Stimulated activated CD8-positive, alpha-beta memory T cell treated with anti-CD3 and anti-CD28 coated beads, Interleukin-12 subunit alpha, Interleukin-12 subunit beta, amount 100 ng/mL, for 1 hour (primary cell): ENCODE results near the gene FCGBP.

ENCODE experiments used
- DNase-seq: peaks from one replicate; pipeline ENCODE4 v3.0.0-alpha.2; 2020; ENCODE audit warnings: low read depth

Gene FCGBP

DNA sequence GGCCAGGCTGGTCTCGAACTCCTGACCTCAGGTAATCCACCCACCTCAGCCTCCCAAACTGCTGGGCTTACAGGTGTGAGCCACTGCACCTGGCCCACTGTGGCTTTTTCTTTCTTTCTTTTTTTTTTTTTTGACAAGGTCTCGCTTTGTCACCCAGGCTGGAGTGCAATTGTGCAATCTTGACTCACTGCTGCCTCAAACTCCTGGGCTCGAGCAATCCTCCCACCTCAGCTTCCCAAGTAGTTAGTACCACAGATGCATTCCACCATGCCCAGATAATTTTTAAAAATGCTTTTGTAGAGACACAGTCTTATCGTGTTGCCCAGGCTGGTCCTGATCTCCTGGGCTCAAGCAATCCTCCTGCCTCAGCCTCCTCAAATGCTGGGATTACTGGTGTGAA is 12.1 kb upstream of the FCGBP start:
- no peak for DNase-seq

- DNase-seq: no peak
Observed at GRCh38 chr19:39943586-39943985, 9.2 kb upstream of the FCGBP start.

DNA sequence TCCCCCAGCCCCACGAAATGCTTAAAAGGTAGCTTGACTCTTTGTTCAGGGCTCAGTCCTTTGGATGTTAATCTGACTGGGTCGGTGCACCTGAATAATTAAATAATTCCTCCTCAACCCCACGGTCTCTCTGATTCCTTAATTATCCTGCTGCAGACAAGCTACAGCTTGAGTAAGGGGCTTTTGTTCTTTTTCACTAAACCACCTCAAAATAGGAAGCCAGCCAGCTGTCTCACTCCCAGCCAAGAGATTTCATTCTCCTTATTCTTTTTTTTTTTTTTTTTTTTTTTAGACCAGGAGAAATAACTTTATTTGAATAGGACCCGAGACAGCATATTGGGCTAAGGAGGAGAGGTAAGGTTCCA is 7.9 kb upstream of the FCGBP start:
- DNase-seq: no peak

DNA sequence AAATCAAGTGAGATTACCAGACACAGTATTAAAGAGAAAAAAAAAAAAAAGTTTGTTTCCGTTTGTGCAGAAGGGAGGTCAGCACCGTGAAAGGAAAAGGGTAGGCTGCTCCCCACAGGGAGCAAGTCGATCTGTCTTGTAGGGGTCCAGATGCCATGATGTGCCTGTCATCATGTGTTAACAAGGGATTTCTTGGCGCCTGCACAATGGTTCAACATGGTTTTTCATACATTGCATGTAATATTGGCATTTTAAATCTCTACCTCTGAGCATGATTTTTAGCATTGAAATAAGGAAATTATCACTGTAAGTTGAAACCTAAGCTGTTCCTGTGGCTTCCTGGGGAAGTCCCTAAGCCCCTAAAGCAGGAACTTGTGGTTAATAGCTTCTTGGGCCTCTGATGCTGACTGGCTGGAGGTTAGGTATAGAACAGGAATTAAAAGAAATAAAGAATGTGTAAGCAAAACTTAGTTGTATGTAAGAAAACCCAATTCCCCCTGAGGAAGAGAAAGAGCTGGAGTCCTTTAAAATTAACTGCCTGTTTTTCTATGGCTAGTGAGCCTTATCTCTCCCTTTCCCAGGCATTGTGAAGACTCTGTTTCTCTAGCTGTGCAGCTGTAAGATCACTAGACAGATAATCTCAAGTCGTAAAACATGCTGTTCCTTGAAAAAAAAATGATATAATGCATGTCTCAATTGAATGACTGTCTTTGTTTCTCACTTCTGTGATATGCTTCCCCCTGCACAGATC is 7.4 kb upstream of the FCGBP start:
- DNase-seq: peak; percentile 39

GRCh38 chr19:39941151-39941550 is 6.7 kb upstream of the FCGBP start:
- no peak for DNase-seq

DNA sequence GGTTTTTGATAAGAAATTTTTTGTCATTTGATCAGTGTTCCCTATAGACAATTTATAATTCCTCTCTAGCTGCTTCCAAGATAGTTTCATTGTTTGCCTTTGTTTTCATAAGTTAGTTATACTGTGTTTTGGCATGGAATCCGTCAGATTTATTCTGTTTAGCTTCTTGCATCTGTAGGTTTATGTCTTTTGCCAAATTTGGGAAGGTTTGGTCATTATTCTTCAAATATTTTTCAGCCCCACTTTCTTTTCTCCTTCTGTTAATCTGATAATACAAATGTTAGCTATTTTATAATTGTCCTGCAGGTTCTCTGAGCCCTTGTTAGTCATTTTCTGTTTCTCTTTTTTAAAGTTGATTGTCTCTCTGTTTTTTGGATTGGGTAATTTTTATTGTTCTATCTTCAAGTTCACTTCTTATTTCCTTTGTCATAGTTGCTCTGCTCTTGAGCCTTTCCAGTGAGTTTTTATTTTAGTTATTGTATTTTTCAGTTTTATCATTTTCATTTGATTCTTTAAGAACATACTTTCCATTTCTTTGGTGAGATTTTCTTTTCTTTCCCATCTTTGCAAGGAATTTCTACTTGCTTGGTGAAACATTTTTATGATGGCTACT is 5.9 kb upstream of the FCGBP start:
- DNase-seq: no peak

DNA sequence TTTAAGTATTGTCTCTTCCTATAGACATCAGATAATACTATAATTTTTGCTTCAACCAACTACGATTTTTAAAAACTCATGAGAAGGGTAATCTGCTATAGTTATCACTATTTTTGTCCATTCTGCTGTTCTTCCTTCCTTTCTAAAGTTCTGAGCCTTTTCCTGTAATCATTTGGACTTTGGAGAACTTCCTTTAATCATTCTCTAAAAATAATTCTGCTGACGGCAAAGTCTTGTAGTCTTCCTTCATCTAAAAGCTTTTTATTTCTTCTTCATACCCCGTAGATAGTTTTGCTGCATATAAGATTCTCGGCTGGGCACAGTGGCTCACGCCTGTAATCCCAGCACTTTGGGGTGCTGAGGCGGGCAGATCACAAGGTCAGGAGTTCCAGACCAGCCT is 5.1 kb upstream of the FCGBP start:
- DNase-seq: no peak

- DNase-seq: no peak
Observed at GRCh38 chr19:39937787-39938186, 3.4 kb upstream of the FCGBP start.

- DNase-seq: peak; percentile 15
Observed at GRCh38 chr19:39937094-39937720, 2.8 kb upstream of the FCGBP start.

GRCh38 chr19:39936622-39937021 is 2.2 kb upstream of the FCGBP start:
- no peak for DNase-seq

DNA sequence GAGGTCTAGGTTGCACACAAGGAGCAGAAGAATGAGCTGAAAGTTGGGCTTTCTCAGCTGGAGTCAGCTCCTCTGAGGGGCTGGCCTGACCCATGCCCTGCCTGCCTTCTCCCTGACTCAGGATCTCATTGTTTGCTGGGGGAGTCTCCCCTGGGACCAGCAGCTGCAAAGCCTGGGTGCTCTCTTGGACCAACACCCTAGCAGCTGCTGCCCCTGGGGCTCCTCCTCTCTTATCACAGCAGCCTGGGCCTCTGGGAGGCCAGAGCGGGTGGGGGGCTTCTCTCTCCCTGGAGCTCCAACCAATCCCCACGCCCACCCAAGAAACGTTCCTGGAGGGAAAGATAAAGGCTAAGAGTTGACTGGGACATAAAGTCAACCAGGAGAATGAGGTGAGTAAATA is 1.6 kb upstream of the FCGBP start:
- DNase-seq: no peak

GRCh38 chr19:39935364-39935661 is 879 bp upstream of the FCGBP start:
- DNase-seq: no peak

GRCh38 chr19:39929750-39930149 is 4.7 kb downstream of the FCGBP start:
- no peak for DNase-seq

GRCh38 chr19:39928357-39928725 is 6.1 kb downstream of the FCGBP start:
- DNase-seq: no peak

- DNase-seq: no peak
Observed at GRCh38 chr19:39927524-39928356, 6.7 kb downstream of the FCGBP start.

GRCh38 chr19:39927076-39927475 is 7.4 kb downstream of the FCGBP start:
- DNase-seq: no peak

GRCh38 chr19:39926170-39926760 is 8.2 kb downstream of the FCGBP start:
- no peak for DNase-seq

GRCh38 chr19:39924952-39925351 is 9.5 kb downstream of the FCGBP start:
- DNase-seq: no peak

DNA sequence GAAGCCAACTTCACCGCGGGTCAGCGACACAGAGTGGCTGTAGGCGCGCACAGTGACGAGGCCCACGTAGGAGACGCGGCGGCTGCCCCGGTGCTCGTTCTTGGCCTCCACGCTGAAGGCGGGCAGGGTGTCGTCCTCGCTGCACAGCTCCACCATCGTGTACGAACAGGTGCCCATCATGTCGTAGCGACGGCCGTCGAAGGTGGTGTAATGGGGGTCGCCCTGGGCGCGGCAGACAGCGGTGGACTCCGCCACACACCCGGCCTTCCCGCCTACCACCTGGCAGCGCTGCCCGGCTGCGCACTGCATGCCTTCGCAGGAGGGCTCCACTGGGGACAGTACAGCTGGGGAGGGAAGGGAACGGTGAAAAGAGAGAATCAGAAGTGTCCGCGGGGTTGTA is 10.0 kb downstream of the FCGBP start:
- DNase-seq: no peak

DNA sequence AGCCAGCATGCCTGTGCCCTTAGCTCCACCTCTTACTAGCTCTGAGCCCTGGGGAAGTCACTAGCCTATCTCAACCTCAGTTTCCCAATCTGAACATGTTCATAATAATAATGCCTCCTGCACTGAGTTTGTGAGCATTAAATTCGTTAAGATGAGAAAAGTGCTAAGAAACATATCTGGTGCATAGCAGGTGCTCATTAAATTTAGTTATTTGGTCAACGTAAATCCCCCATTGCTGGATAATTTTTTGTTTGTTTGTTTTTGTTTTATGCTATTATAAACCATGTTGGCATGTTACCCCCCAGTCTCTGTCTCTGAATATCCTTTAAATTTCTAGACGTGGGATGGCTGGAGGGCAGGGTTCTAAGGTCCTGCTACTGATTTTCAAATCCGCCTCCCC is 10.6 kb downstream of the FCGBP start:
- no peak for DNase-seq

DNA sequence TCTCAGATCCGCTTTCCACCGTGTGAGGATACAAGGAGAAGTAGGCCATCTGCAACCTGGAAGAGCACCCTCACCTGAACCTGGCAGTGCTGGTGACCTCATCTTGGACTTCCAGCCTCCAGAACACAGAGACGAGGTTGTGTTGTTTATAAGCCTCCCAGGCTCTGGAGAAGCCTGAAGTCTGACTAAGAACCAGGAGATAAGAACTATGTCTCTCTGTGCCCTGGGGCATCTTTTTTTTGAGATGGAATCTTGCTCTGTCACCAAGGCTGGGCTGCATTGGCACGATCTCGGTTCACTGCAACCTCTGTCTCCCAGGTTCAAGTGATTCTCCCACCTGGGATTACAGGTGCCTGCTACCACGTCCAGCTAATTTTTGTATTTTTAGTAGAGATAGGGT is 14.5 kb downstream of the FCGBP start:
- DNase-seq: no peak

DNA sequence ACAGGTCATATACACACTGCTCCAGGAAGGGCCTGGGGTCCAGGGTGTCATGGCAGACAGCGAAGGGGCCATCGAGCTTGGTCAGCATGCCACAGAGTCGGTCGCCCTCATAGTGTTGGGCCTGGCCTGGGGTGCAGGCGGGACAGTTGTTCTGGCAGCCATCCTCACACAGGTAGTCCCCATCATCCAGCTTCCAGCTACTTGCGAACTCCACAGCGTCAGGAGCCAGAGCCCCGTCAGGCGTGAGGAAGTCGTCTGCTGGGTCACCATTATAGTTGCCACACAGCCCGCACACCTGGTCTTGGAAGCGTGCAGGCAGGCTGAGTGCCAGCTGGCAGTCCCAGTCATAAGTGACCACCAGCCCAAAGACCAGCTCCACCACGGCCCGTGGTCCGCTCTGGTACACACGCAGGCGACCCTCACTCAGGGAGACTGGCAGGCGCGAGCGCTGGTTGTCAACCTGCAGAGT is 16.2 kb downstream of the FCGBP start:
- no peak for DNase-seq
